ENCODE results near the gene FARP1. TPM values are rescaled to one million over a fixed set of nuclear protein-coding genes. Genes with fewer than 3 reads are reported as not detected.
A peak's percentile ranks its signal among the peaks of the same experiment; 100 is the strongest.

The FARP1 gene
- total and polyA plus RNA-seq, 2 of the 8 experiments (the other 6 are each of a cell fraction or from before 2014, with no cell fraction given), result 24.7 to 104 TPM

DNA sequence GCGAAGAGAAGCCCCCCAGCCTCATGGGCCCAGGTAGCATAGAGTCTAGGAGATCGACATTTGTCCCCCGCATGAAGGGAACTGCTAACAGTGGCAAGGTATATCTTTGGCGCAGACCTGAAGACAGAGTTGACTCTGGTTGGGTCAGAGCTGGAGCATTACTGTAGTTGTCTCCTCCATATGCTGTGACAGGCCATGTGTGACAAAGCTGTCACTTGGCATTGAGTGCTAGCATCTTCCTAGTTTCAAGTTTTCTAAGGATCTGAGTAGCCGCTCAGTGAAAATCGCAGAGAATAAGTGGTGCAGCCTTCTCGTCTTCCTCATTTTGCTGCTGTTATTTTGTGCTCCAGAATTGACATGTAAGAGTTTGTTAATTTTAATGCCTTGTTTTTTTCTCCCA lies 223.5 kb downstream of the FARP1 start:
- Histone ChIP-seq H2BK15ac (ENCODE audit: low read length) (no peak overlapping the region), H4K5ac (ENCODE audit: insufficient read length, low read depth, low read length) (no peak overlapping the region), H3K27me3 (replicated peaks in 1 of 4; ENCODE audit: control insufficient read depth in 3 of 4, extremely low read depth in 1 of 4, insufficient read depth in 3 of 4, low read length in 3 of 4) (no peaks in the 10 kb centered on the region), H4K91ac (replicated peaks; ENCODE audit: insufficient read length, low read length) (no peak overlapping the region), H3K36me3 (ENCODE audit: control insufficient read depth in 2 of 4, insufficient read depth in 4 of 4, low read length in 3 of 4) (peaks cover 0 to 14% (median 5%) of the 10 kb centered on the region in 4 experiments; a peak in 5 of 8 replicates), H3K56ac (replicated peaks; ENCODE audit: insufficient read length, low read depth, low read length) (no peak overlapping the region), H4K8ac (ENCODE audit: extremely low read depth, insufficient read depth, low read length) (no peak overlapping the region), H3K9ac (replicated peaks in 1 of 4; ENCODE audit: extremely low read depth in 1 of 4, low read depth in 3 of 4, low read length in 3 of 4) (no peak overlapping the region), H3K79me2 (ENCODE audit: control insufficient read depth in 1 of 2, insufficient read depth in 2 of 2, low read length in 2 of 2) (peaks cover 0 to 7% of the 10 kb centered on the region in 2 experiments; a peak in 1 of 4 replicates), H3K4ac (replicated peaks; ENCODE audit: insufficient read length, low read depth, low read length) (no peak overlapping the region), H2BK5ac (ENCODE audit: low read depth, low read length) (no peak overlapping the region), H3K23me2 (ENCODE audit: low read depth, low read length) (peaks cover 2% of the 10 kb centered on the region; the same call in 1 of the 2 replicates), H2AK5ac (ENCODE audit: low read depth, low read length) (no peak overlapping the region), H2BK12ac (ENCODE audit: low read depth, low read length) (no peak overlapping the region), H4K20me1 (replicated peaks in 1 of 2; ENCODE audit: control insufficient read depth in 1 of 2, insufficient read depth in 2 of 2, low read length in 2 of 2) (peaks cover 0 to 3% of the 10 kb centered on the region in 2 experiments), H2BK20ac (ENCODE audit: low read length) (no peak overlapping the region), H3K79me1 (ENCODE audit: low read depth, low read length) (peaks cover 4% of the 10 kb centered on the region), H3K14ac (ENCODE audit: insufficient read length) (no peak overlapping the region), H2BK120ac (replicated peaks; ENCODE audit: low read depth, low read length) (no peak overlapping the region), H3K27ac (ENCODE audit: low read depth, low read length) (no peak overlapping the region), H3K4me3 (ENCODE audit: extremely low read depth in 1 of 4, insufficient read depth in 2 of 4, low read depth in 3 of 4, low read length in 4 of 4) (no peak overlapping the region), H3K4me2 (ENCODE audit: insufficient read depth in 1 of 2, low read depth in 2 of 2, low read length in 2 of 2) (no peak overlapping the region), H3K9me3 (ENCODE audit: insufficient read depth in 2 of 2, low read depth in 1 of 2, low read length in 1 of 2) (no peaks in the 10 kb centered on the region), H3K4me1 (replicated peaks in 1 of 4; ENCODE audit: control insufficient read depth in 3 of 4, insufficient read depth in 4 of 4, low read length in 3 of 4) (peaks cover 2 to 7% (median 3%) of the 10 kb centered on the region in 4 experiments; a peak in 6 of 7 replicates), H3K18ac (ENCODE audit: extremely low read depth, low read length) (no peak overlapping the region), H3K23ac (ENCODE audit: insufficient read length) (no peak overlapping the region), H2AFZ (ENCODE audit: low read length) (no peak overlapping the region)
- ChIA-PET CTCF (ENCODE audit: partially characterized antibody) (interaction anchor here (0.7 kb wide), 1 partner anchor 949 kb away, joined by 3 read pairs; no protein-coding TSS in a partner anchor), POLR2A (ENCODE audit: partially characterized antibody) (no interaction called here)
- no peak for FAIRE-seq
- 94% methylated on average over 7 of the region's 7 CpGs; no CpG with 5 or more reads in 1 of the 2 experiments for WGBS, 2 experiments (ENCODE audit: extremely low coverage in 1 of 2, insufficient coverage in 1 of 2, insufficient read length in 1 of 2, insufficient replicate concordance in 2 of 2, low coverage in 1 of 2, low lambda C conversion rate in 2 of 2, missing lambda C conversion rate in 1 of 2)
- TF ChIP-seq YY1 (IDR thresholded peaks at IDR 0.05; ENCODE audit: low read depth, low read length) (no peak), GABPA (IDR thresholded peaks at IDR 0.05; ENCODE audit: borderline replicate concordance, insufficient read depth, low read length) (no peak), PHF8 (conservative IDR thresholded peaks at IDR 0.05; ENCODE audit: low read depth, low read length) (no peak), SP4 (IDR thresholded peaks at IDR 0.05; ENCODE audit: low read length) (no peak), JUN (IDR thresholded peaks at IDR 0.05; ENCODE audit: low read depth, low read length) (no peak), RFX5 (IDR thresholded peaks at IDR 0.05; ENCODE audit: borderline replicate concordance, low read depth, low read length) (no peak), ZNF274 (IDR thresholded peaks at IDR 0.05; ENCODE audit: borderline replicate concordance, extremely low read depth, low read length) (no peak), KDM5A (IDR thresholded peaks at IDR 0.05; ENCODE audit: low read length) (no peak), CBX8 (IDR thresholded peaks at IDR 0.05; ENCODE audit: borderline replicate concordance, low read depth, low read length) (no peak), SIX5 (IDR thresholded peaks at IDR 0.05; ENCODE audit: low read depth, low read length) (no peak), CHD2 (IDR thresholded peaks at IDR 0.05; ENCODE audit: low read length) (no peak), SIRT6 (IDR thresholded peaks at IDR 0.05; ENCODE audit: low read length) (no peak), CEBPB (IDR thresholded peaks at IDR 0.05; ENCODE audit: low read depth, low read length) (no peak), POLR2AphosphoS5 (IDR thresholded peaks at IDR 0.05; ENCODE audit: low read depth, low read length) (no peak)
- DNase-seq (ENCODE audit: low read depth in 1 of 2, low spot score in 2 of 2), result peak in 1 of 2 experiments; percentile 33

Measured in H1 (cell line).